ENCODE measurements around the gene KIAA0232.

DNA sequence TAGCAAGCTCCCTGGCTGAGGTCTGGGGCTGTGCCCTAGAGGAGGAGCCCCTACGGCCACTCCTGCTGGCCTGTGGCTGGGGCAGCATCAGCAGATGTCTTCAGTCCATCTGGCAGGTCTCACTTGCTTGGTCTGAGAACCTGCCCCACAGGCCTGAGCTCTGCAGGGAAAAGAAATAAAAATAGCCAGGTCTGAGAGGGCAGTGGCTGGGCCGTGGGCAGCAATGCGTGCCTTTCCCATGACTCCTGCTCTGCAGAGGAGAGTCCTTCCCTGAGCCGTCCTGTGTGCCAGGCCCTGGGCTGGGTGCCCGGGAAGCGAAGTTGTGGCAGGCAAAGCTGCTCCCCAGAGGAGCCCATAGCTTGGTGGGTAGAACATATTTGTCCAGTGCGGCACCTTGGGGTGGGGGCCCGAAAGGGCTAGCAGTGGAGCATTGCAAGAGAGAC lies 11.3 kb upstream of the KIAA0232 start:
- TF ChIP-seq EZH2 (IDR thresholded peaks at IDR 0.05; ENCODE audit: insufficient read depth, poor library complexity, severe bottlenecking), result no peak
- TF ChIP-seq EZH2phosphoT487 (IDR thresholded peaks at IDR 0.05; ENCODE audit: insufficient read depth, low read depth), result no peak

All from GM23248 (cell line).